Testis (tissue), 3 donors: ENCODE data around the gene MAST4. TPM values are rescaled to one million over a fixed set of nuclear protein-coding genes. Genes with fewer than 3 reads are reported as not detected.

Experiments
- DNase-seq: peaks from one replicate; pipeline ENCODE4 v3.0.0-alpha.2; 2019
- H3K27ac ChIP-seq, 2 donors: fragments of 200-600 bp; sonication (generic); one replicate each; pipeline ENCODE4 v1.5.1; 2019
- H3K27me3 ChIP-seq: fragments of 200-600 bp; sonication (generic); one replicate; pipeline ENCODE4 v1.5.1; 2019
- H3K36me3 ChIP-seq: fragments of 200-600 bp; sonication (generic); one replicate; pipeline ENCODE4 v1.5.1; 2017; ENCODE audit warnings: low read depth; ENCODE audit errors: missing control alignments
- H3K4me1 ChIP-seq: fragments of 200-600 bp; sonication (generic); one replicate; pipeline ENCODE4 v1.5.1; 2019
- H3K4me3 ChIP-seq, 2 donors: fragments of 200-600 bp; sonication (generic); one replicate each; pipeline ENCODE4 v1.5.1; 2017 to 2019
- H3K9me3 ChIP-seq: fragments of 200-600 bp; sonication (generic); one replicate; pipeline ENCODE4 v1.5.1; 2017
- CTCF ChIP-seq, 3 experiments: fragments of 450-650 bp in 2 of 3; fragments of 200-600 bp in 1 of 3; sonication (generic) in 1 of 3; IDR thresholded peaks; one replicate each; pipeline ENCODE4 v1.5.1; 2016 to 2019; ENCODE audit warnings: antibody characterized with exemption in 3 of 3, mild to moderate bottlenecking in 2 of 3, moderate library complexity in 1 of 3
- POLR2A ChIP-seq: fragments of 450-650 bp; IDR thresholded peaks from one replicate; pipeline ENCODE4 v1.6.1; 2017; ENCODE audit warnings: antibody characterized with exemption, mild to moderate bottlenecking, moderate library complexity
- WGBS, 2 donors: methylation state at CpG; one replicate each; pipeline ENCODE4 v1.1.5; 2018; 5-methylcytosine and 5-hydroxymethylcytosine counted together
- intact Hi-C: fragments of 100-400 bp; cut with DNase I; formaldehyde crosslinking; loops from one replicate; pipeline ENCODE4 v1.15.1; 2023; ENCODE audit warnings: low total_unique reads
- polyA plus RNA-seq: library from polyadenylated mRNA; stranded (reverse); fragments of 350-450 nt; fragmentation: Illumina TruSeq; extraction: RNeasy Lipid Tissue Mini Kit (QIAGEN cat#74804); gene quantifications from one replicate; pipeline ENCODE4 v1.2.3, GENCODE V29; 2014; ENCODE audit warnings: low read depth, low replicate concordance; ENCODE audit not compliant: insufficient read depth
- total RNA-seq, 2 donors: library from RNA; depleted of rRNA; stranded (reverse); fragments of >200 nt; gene quantifications; one replicate each; pipeline ENCODE4 v1.2.3, GENCODE V29; 2016

Gene MAST4
- total and polyA plus RNA-seq, 3 donors from 2014 or later, result 27.2 to 56.4 (median 51.4) TPM

DNA sequence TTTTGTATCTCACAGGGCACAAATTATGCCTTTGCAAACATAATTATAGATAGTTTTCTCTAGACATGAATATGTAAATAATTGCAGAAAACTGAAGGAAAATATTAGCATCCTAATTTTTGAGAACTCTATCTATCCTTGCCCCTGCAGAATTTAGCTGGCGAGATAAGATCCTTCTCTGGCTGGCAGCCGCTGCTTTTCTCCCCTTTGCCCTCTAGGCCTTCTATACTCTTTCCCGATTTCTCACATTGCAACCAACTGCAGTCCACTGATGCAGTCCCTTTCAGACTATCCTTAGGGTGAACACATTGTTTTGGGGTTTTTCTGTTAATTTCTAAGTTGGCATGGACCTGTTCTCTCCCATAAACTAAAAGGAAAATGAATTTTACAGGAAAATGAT lies 509.1 kb downstream of the MAST4 start:
- Histone ChIP-seq H3K4me3 (no peak overlapping the region), H3K27ac (no peak overlapping the region), H3K9me3 (no peaks in the 10 kb centered on the region), H3K4me1 (no peaks in the 10 kb centered on the region), H3K36me3 (no peaks in the 10 kb centered on the region), H3K27me3 (no peaks in the 10 kb centered on the region)
- DNase-seq, result no peak
- whole genome bisulfite sequencing, 2 donors, result 97 to 98% methylated on average over 3 of the region's 3 CpGs
- intact Hi-C loops, result no loop called here
- TF ChIP-seq CTCF (IDR thresholded peaks at IDR 0.05), result no peak

DNA sequence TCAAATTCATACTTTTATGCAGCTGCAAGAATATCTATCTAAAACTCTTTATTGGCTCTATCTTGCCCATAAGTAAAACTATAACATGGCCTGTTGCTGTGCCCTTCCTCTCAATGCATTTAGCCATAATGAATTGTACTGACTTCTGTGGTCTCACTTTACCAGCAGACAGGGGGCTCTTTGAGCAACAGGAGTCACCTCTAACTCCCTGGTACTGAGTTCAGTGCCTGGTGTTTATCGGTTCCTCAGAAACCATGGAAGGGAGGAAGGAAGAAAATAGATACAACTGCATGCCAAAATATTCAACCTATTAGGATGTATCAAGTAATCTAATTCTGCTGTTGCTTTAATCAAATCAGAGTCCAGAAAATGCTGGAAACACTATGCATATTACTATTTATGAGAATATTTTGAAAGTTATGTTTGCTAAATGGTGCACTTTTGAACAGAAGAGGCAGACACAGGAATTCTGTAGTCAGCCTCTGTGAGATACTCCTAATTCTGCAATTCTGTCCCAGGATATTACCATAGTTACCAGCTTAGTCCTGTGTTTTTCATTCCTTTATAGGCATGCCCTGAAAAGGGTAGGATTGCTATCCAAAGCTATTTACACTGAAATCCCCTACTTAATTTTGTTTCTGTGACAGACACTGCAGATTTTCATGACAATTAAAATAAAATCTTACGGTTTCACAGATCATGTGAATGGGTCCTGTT lies 510.6 kb downstream of the MAST4 start:
- DNase-seq, result no peak
- H3K4me1 ChIP-seq, result no peaks in the 10 kb centered on the region

GRCh38 chr5:67111779-67112178 lies 515.6 kb downstream of the MAST4 start:
- intact Hi-C loops, result no loop called here
- Histone ChIP-seq H3K27ac (no peak overlapping the region), H3K9me3 (no peaks in the 10 kb centered on the region), H3K27me3 (no peaks in the 10 kb centered on the region), H3K4me1 (no peaks in the 10 kb centered on the region), H3K36me3 (no peaks in the 10 kb centered on the region), H3K4me3 (no peak overlapping the region)
- no peak for DNase-seq
- TF ChIP-seq POLR2A (no peak), CTCF (IDR thresholded peaks at IDR 0.05) (no peak)
- WGBS, 2 donors, result 97% methylated on average over 1 of the region's 1 CpG

More for the DNA sequence above, 510.6 kb downstream of the MAST4 start:
- Histone ChIP-seq H3K9me3 (no peaks in the 10 kb centered on the region), H3K4me3 (no peak overlapping the region), H3K27ac (no peak overlapping the region), H3K36me3 (no peaks in the 10 kb centered on the region), H3K27me3 (no peaks in the 10 kb centered on the region)
- intact Hi-C loops, result no loop called here
- WGBS, 2 donors, result 54 to 66% methylated on average over 2 of the region's 2 CpGs
- TF ChIP-seq POLR2A, result no peak
- TF ChIP-seq CTCF (IDR thresholded peaks at IDR 0.05), result no peak

DNA sequence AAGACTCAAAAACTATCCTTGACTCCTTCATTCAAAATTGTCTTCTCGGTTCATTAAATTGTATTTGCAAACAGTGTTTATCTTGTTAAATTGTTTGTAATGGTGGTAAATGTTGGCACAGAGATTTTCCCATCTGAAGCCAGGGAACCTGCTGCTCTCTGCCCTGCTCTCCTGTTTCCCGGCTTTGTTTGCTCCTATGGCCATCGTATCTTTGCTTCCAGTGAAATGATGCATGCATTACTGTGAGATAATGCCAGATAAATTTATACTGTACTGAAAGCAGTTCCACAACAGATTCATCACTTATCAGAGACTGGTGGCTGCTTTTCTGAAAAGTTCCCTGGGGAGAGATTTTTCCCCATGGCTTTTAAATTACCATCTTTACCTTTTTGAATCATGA lies 519.1 kb downstream of the MAST4 start:
- H3K36me3 ChIP-seq, result no peaks in the 10 kb centered on the region
- intact Hi-C loops, result no loop called here
- no peak overlapping the region for H3K27ac ChIP-seq
- no peak for TF ChIP-seq POLR2A
- TF ChIP-seq CTCF (IDR thresholded peaks at IDR 0.05), result no peak
- no peaks in the 10 kb centered on the region for H3K27me3 ChIP-seq
- no peak overlapping the region for H3K4me3 ChIP-seq
- DNase-seq, result no peak
- no peaks in the 10 kb centered on the region for H3K4me1 ChIP-seq
- 77 to 79% methylated on average over 3 of the region's 3 CpGs for WGBS, 2 donors
- no peaks in the 10 kb centered on the region for H3K9me3 ChIP-seq

GRCh38 chr5:67115817-67116216 lies 519.6 kb downstream of the MAST4 start:
- WGBS, 2 donors, result 93 to 97% methylated on average over 3 of the region's 3 CpGs

More at GRCh38 chr5:67115817-67116216, 519.6 kb downstream of the MAST4 start:
- intact Hi-C loops, result no loop called here
- Histone ChIP-seq H3K36me3 (no peaks in the 10 kb centered on the region), H3K9me3 (no peaks in the 10 kb centered on the region), H3K4me1 (no peaks in the 10 kb centered on the region), H3K27ac (no peak overlapping the region), H3K4me3 (no peak overlapping the region), H3K27me3 (no peaks in the 10 kb centered on the region)
- TF ChIP-seq POLR2A (no peak), CTCF (IDR thresholded peaks at IDR 0.05) (no peak)
- DNase-seq, result no peak
